GM12801 (cell line): ENCODE results near the gene NEXN.

ENCODE experiments used
- CTCF ChIP-seq: IDR thresholded peaks from one replicate; pipeline ENCODE4 v1.5.1; 2011; ENCODE audit warnings: control low read depth; ENCODE audit not compliant: insufficient read length; ENCODE audit errors: extremely low read depth

NEXN gene

GRCh38 chr1:77906019-77906545 lies 17.7 kb downstream of the NEXN start:
- TF ChIP-seq CTCF = no peak

GRCh38 chr1:77906624-77907023 lies 18.2 kb downstream of the NEXN start:
- TF ChIP-seq CTCF = no peak

- TF ChIP-seq CTCF = no peak
Measured at GRCh38 chr1:77910116-77910515, 21.7 kb downstream of the NEXN start.

- no peak for TF ChIP-seq CTCF
Measured at GRCh38 chr1:77925518-77925917, 37.1 kb downstream of the NEXN start.

- TF ChIP-seq CTCF = no peak
Measured at GRCh38 chr1:77925956-77926355, 37.5 kb downstream of the NEXN start.

GRCh38 chr1:77926561-77927357 lies 38.3 kb downstream of the NEXN start:
- TF ChIP-seq CTCF = no peak

GRCh38 chr1:77927414-77927813 lies 39.0 kb downstream of the NEXN start:
- TF ChIP-seq CTCF = no peak

- TF ChIP-seq CTCF = no peak
Measured at GRCh38 chr1:77929806-77930205, 41.4 kb downstream of the NEXN start.
